GM19240 (cell line): ENCODE measurements around the gene NUP62.

ENCODE experiments used
- DNase-seq: peaks from one replicate; pipeline ENCODE4 v3.0.0; 2011; ENCODE audit warnings: low spot score; ENCODE audit not compliant: insufficient read length

NUP62 gene

GRCh38 chr19:49906879-49907564 lies 22.3 kb downstream of the NUP62 start:
- DNase-seq, result no peak

- DNase-seq, result no peak
These were observed 25.2 kb downstream of the NUP62 start for GRCh38 chr19:49904136-49904535.

- DNase-seq, result peak; percentile 83
These were observed 32.3 kb downstream of the NUP62 start, which contains the start of gene IL4I1 for GRCh38 chr19:49896863-49897621. TSS of gene IL4I1 (minus strand) at chr19:49896887. CDS start at chr19:49896160, 727 bp downstream.

GRCh38 chr19:49895566-49896297 lies 33.6 kb downstream of the NUP62 start:
- DNase-seq, result no peak

- DNase-seq, result peak; percentile 67
These were observed 34.3 kb downstream of the NUP62 start for GRCh38 chr19:49894879-49895565.

- no peak for DNase-seq
These were observed 35.2 kb downstream of the NUP62 start for GRCh38 chr19:49894011-49894664.

GRCh38 chr19:49892716-49893115 lies 36.6 kb downstream of the NUP62 start:
- DNase-seq, result no peak

- DNase-seq, result no peak
These were observed 37.9 kb downstream of the NUP62 start for GRCh38 chr19:49891393-49891792.

GRCh38 chr19:49890349-49891311 lies 38.7 kb downstream of the NUP62 start:
- DNase-seq, result no peak

- DNase-seq, result no peak
These were observed 39.5 kb downstream of the NUP62 start for GRCh38 chr19:49889687-49890348.

GRCh38 chr19:49889038-49889686 lies 40.1 kb downstream of the NUP62 start:
- DNase-seq, result no peak

- DNase-seq, result no peak
These were observed 40.8 kb downstream of the NUP62 start for GRCh38 chr19:49888510-49888824.

GRCh38 chr19:49887665-49888509 lies 41.4 kb downstream of the NUP62 start:
- DNase-seq, result no peak

GRCh38 chr19:49887037-49887664 lies 42.2 kb downstream of the NUP62 start:
- no peak for DNase-seq

GRCh38 chr19:49884760-49885159 lies 44.5 kb downstream of the NUP62 start:
- DNase-seq, result no peak

- no peak for DNase-seq
These were observed 45.2 kb downstream of the NUP62 start for GRCh38 chr19:49884109-49884508.

- no peak for DNase-seq
These were observed 46.2 kb downstream of the NUP62 start for GRCh38 chr19:49883094-49883493.

- no peak for DNase-seq
These were observed 46.7 kb downstream of the NUP62 start for GRCh38 chr19:49882643-49883042.
